GM12878 (cell line): ENCODE data around the gene EXOC4. TPM values are rescaled to one million over a fixed set of nuclear protein-coding genes. Genes with fewer than 3 reads are reported as not detected.

ENCODE experiments used
- ATAC-seq: fragments of 200-7000 bp; cut with Tn5 transposase; 3 replicates; pipeline ENCODE4 v1.9.1; 2020; ENCODE audit warnings: mild to moderate bottlenecking, moderate library complexity
- BruUV-seq: library from RNA; stranded (reverse); fragments of 400-500 nt; replicated peaks from 2 replicates; lab custom pipeline; 2021; lab: Mats Ljungman, UMichigan
- CTCF ChIA-PET: fragments of 300-600 bp; sonication (Branson Sonifier 250); formaldehyde crosslinking; extraction: SDS; loops from one replicate; lab custom pipeline; 2021; ENCODE audit warnings: inconsistent platforms; lab: Yijun Ruan, JAX
- POLR2A ChIA-PET: fragments of 350-600 bp; formaldehyde crosslinking; extraction: SDS; loops from one replicate; lab custom pipeline; 2021; ENCODE audit warnings: inconsistent platforms; lab: Charles Lee
- RAD21 ChIA-PET: fragments of 300-600 bp; sonication (Branson Sonifier 250); formaldehyde crosslinking; loops from one replicate; lab custom pipeline; 2023; ENCODE audit warnings: antibody characterized with exemption; ENCODE audit not compliant: unreplicated experiment; lab: Charles Lee
- SMC1A ChIA-PET: fragments of 300-600 bp; sonication (Branson Sonifier 250); formaldehyde crosslinking; loops from one replicate; lab custom pipeline; 2023; ENCODE audit not compliant: unreplicated experiment, uncharacterized antibody; lab: Charles Lee
- DNase-seq: peaks from one replicate; pipeline ENCODE4 v3.0.0-alpha.2; 2011; ENCODE audit warnings: low read depth, low spot score
- FAIRE-seq: peaks from 3 replicates; lab custom pipeline; 2011; peaks lifted over from hg19 to GRCh38; lab: Jason Lieb, UNC
- H2AFZ ChIP-seq: 2 replicates; pipeline ENCODE4 v1.6.0; 2011; ENCODE audit warnings: low read depth, low read length, control low read depth; ENCODE audit not compliant: control insufficient read depth
- H3K27ac ChIP-seq: 2 replicates; pipeline ENCODE4 v1.5.1; 2011; ENCODE audit warnings: control low read depth; ENCODE audit not compliant: control insufficient read depth, insufficient read depth
- H3K27me3 ChIP-seq, 2 experiments: replicated peaks in 1 of 2; 2 replicates each; pipeline versions ENCODE4 v1.6.0 to v1.6.1; 2011; ENCODE audit warnings: low read length in 1 of 2; ENCODE audit not compliant: control insufficient read depth in 2 of 2, insufficient read depth in 2 of 2
- H3K36me3 ChIP-seq, 2 experiments: 2 replicates each; pipeline ENCODE4 v1.5.1; 2011; ENCODE audit warnings: low read length in 1 of 2; ENCODE audit not compliant: control insufficient read depth in 2 of 2, insufficient read depth in 2 of 2
- H3K4me1 ChIP-seq: 2 replicates; pipeline ENCODE4 v1.6.1; 2011; ENCODE audit warnings: mild to moderate bottlenecking, low read length, moderate library complexity, mixed read lengths; ENCODE audit not compliant: control insufficient read depth, insufficient read depth
- H3K4me2 ChIP-seq: 2 replicates; pipeline ENCODE4 v1.6.0; 2011; ENCODE audit warnings: control low read depth; ENCODE audit not compliant: control insufficient read depth, insufficient read depth
- H3K4me3 ChIP-seq: fragments of 200-600 bp; sonication (generic); 2 replicates; pipeline ENCODE4 v1.5.1; 2016
- H3K79me2 ChIP-seq: 2 replicates; pipeline ENCODE4 v1.6.0; 2011; ENCODE audit warnings: low read length; ENCODE audit not compliant: control insufficient read depth, insufficient read depth
- H3K9ac ChIP-seq: 2 replicates; pipeline ENCODE4 v1.8.0; 2011; ENCODE audit warnings: low read length, control low read depth, mixed read lengths; ENCODE audit not compliant: control insufficient read depth, insufficient read depth
- H3K9me3 ChIP-seq: replicated peaks from 3 replicates; pipeline ENCODE4 v1.5.1; 2011; ENCODE audit warnings: mild to moderate bottlenecking, low read length; ENCODE audit not compliant: control insufficient read depth, insufficient read depth
- H4K20me1 ChIP-seq: 2 replicates; pipeline ENCODE4 v1.6.0; 2011; ENCODE audit not compliant: control insufficient read depth, insufficient read depth
- CEBPB ChIP-seq, 2 experiments: fragments of 150-350 bp in 1 of 2; IDR thresholded peaks; 2 replicates each; pipeline ENCODE4 v1.6.1; 2012 to 2014; ENCODE audit warnings: low read depth in 2 of 2, low read length in 2 of 2, borderline replicate concordance in 1 of 2, inconsistent platforms in 1 of 2
- DPF2 ChIP-seq: fragments of 450-650 bp; IDR thresholded peaks from 2 replicates; pipeline ENCODE4 v1.6.1; 2017; ENCODE audit warnings: mild to moderate bottlenecking
- KDM1A ChIP-seq: fragments of 200-600 bp; sonication (generic); IDR thresholded peaks from 2 replicates; pipeline ENCODE4 v1.6.1; 2016; ENCODE audit warnings: borderline replicate concordance
- NR2C2 ChIP-seq: IDR thresholded peaks from 2 replicates; pipeline ENCODE4 v1.6.1; 2011; ENCODE audit warnings: borderline replicate concordance, low read depth; ENCODE audit not compliant: control insufficient read depth, insufficient read length
- SMC3 ChIP-seq: IDR thresholded peaks from 2 replicates; pipeline ENCODE4 v1.6.1; 2011; ENCODE audit warnings: low read length, improper control_type of control experiment, borderline replicate concordance
- SREBF2 ChIP-seq: IDR thresholded peaks from 2 replicates; pipeline ENCODE4 v1.6.1; 2012; ENCODE audit warnings: mild to moderate bottlenecking, low read length
- ZZZ3 ChIP-seq: IDR thresholded peaks from 2 replicates; pipeline ENCODE4 v1.6.1; 2011; ENCODE audit warnings: low read depth; ENCODE audit not compliant: control insufficient read depth, insufficient read length
- WGBS: methylation state at CpG from one replicate; pipeline ENCODE4 v1.1.6; 2016; ENCODE audit warnings: low lambda C conversion rate; ENCODE audit not compliant: insufficient replicate concordance, insufficient coverage; ENCODE audit errors: missing lambda C conversion rate; 5-methylcytosine and 5-hydroxymethylcytosine counted together
- in situ Hi-C: fragments of 300-500 bp; cut with MboI; formaldehyde crosslinking; loops from 9 replicates; pipeline ENCODE4 v1.14.3; 2018; ENCODE audit warnings: mixed read lengths
- intact Hi-C: fragments of 100-400 bp; cut with micrococcal nuclease; formaldehyde crosslinking; loops from one replicate; pipeline ENCODE4 v1.14.2; 2022; ENCODE audit not compliant: unreplicated experiment
- polyA plus RNA-seq, 11 experiments: library from polyadenylated mRNA; depleted of rRNA in 4 of 11; unstranded in 6 of 11; stranded (reverse) in 5 of 11; fragments of >200 nt; fragmentation: Nextera tagmentation in 4 of 11; fragmentation: Illumina TruSeq in 1 of 11; extraction: Ambion mirVana in 4 of 11; extraction: Trizol in 1 of 11; gene quantifications; 1 replicate in 1 of 11; 2 replicates in 10 of 11; pipeline versions ENCODE4 v1.2.1 to v1.2.3, GENCODE V29; 2011 to 2016; ENCODE audit warnings: inconsistent platforms in 2 of 11, missing spikeins in 2 of 11, low read depth in 1 of 11
- total RNA-seq, 4 experiments: library from RNA; depleted of rRNA in 3 of 4; stranded (reverse); fragments of >200 nt in 3 of 4; fragmentation: Illumina TruSeq in 1 of 4; extraction: Trizol in 1 of 4; gene quantifications; 2 replicates each; pipeline versions ENCODE4 v1.2.1 to v1.2.3, GENCODE V29; 2013 to 2021
- TF ChIP-seq, protein P1 (sequence below): IDR thresholded peaks from 2 replicates; pipeline ENCODE4 v1.6.1; 2012; ENCODE audit warnings: mild to moderate bottlenecking, low read depth, low read length

Gene EXOC4
- total and polyA plus RNA-seq, 10 of the 15 experiments (the other 5 are each of a cell fraction or from before 2014, with no cell fraction given) = 13.2 to 44.5 (median 29.6) TPM

DNA sequence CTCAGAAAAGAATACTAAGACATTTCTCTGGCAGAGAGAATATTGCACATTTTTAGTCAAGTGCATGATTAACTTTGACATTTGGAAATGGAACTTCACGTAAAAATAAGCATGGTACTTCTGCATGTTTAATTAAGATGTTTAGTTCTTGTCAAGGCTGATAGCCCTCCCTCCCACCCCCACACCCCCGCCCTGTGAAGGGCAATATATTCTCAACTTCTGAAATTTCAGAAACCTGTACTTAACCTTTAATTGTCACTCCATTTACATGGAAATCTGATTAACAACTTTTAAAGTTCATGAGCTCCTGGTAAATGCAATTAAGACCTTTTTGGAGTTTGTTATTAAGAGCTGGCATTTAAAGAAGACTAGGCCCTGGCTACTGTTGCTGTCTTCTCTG, 205.8 kb downstream of the EXOC4 start:
- intact Hi-C loops = no loop called here

GRCh38 chr7:133461421-133461820, 208.5 kb downstream of the EXOC4 start:
- DNase-seq (no peak), FAIRE-seq (no peak), ATAC-seq (no peak)
- TF ChIP-seq SREBF2 = no peak
- TF ChIP-seq NR2C2 = no peak
- TF ChIP-seq, protein P1, sequence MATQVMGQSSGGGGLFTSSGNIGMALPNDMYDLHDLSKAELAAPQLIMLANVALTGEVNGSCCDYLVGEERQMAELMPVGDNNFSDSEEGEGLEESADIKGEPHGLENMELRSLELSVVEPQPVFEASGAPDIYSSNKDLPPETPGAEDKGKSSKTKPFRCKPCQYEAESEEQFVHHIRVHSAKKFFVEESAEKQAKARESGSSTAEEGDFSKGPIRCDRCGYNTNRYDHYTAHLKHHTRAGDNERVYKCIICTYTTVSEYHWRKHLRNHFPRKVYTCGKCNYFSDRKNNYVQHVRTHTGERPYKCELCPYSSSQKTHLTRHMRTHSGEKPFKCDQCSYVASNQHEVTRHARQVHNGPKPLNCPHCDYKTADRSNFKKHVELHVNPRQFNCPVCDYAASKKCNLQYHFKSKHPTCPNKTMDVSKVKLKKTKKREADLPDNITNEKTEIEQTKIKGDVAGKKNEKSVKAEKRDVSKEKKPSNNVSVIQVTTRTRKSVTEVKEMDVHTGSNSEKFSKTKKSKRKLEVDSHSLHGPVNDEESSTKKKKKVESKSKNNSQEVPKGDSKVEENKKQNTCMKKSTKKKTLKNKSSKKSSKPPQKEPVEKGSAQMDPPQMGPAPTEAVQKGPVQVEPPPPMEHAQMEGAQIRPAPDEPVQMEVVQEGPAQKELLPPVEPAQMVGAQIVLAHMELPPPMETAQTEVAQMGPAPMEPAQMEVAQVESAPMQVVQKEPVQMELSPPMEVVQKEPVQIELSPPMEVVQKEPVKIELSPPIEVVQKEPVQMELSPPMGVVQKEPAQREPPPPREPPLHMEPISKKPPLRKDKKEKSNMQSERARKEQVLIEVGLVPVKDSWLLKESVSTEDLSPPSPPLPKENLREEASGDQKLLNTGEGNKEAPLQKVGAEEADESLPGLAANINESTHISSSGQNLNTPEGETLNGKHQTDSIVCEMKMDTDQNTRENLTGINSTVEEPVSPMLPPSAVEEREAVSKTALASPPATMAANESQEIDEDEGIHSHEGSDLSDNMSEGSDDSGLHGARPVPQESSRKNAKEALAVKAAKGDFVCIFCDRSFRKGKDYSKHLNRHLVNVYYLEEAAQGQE = no peak
- TF ChIP-seq DPF2 = no peak
- ChIA-PET RAD21 (no interaction called here), SMC1A (no interaction called here), POLR2A (no interaction called here), CTCF (no interaction called here)
- Histone ChIP-seq H2AFZ (no peak overlapping the region), H3K27ac (no peak overlapping the region), H3K4me1 (no peaks in the 10 kb centered on the region), H3K9me3 (no peaks in the 10 kb centered on the region), H3K36me3 (no peaks in the 10 kb centered on the region), H3K27me3 (no peaks in the 10 kb centered on the region), H3K4me3 (no peak overlapping the region), H3K9ac (no peak overlapping the region), H4K20me1 (no peaks in the 10 kb centered on the region), H3K79me2 (no peaks in the 10 kb centered on the region), H3K4me2 (no peak overlapping the region)
- no TSS peak for BruUV-seq
- in situ Hi-C loops = no loop called here
- intact Hi-C loops = no loop called here
- 44% methylated on average over 1 of the region's 1 CpG for WGBS

More for the DNA sequence above, 205.8 kb downstream of the EXOC4 start:
- no peak overlapping the region for H3K27ac ChIP-seq
- H3K79me2 ChIP-seq = no peaks in the 10 kb centered on the region
- ATAC-seq (no peak), DNase-seq (no peak), FAIRE-seq (no peak)
- no peak overlapping the region for H3K4me3 ChIP-seq
- no peaks in the 10 kb centered on the region for H3K9me3 ChIP-seq
- no peaks in the 10 kb centered on the region for H3K4me1 ChIP-seq
- no peak overlapping the region for H3K9ac ChIP-seq
- ChIA-PET SMC1A (no interaction called here), POLR2A (no interaction called here), RAD21 (no interaction called here), CTCF (no interaction called here)
- H3K36me3 ChIP-seq = no peaks in the 10 kb centered on the region
- H3K27me3 ChIP-seq = no peaks in the 10 kb centered on the region
- H2AFZ ChIP-seq = no peak overlapping the region
- WGBS = 96% methylated on average over 2 of the region's 2 CpGs
- in situ Hi-C loops = no loop called here
- no peak overlapping the region for H3K4me2 ChIP-seq
- no TSS peak for BruUV-seq
- TF ChIP-seq ZZZ3 = no peak
- no peak for TF ChIP-seq CEBPB (IDR thresholded peaks at IDR 0.05; ENCODE audit: borderline replicate concordance in 1 of 2, low read depth in 2 of 2, low read length in 2 of 2)
- TF ChIP-seq KDM1A = no peak
- no peak for TF ChIP-seq SMC3
- no peaks in the 10 kb centered on the region for H4K20me1 ChIP-seq
